Esophagus squamous epithelium (tissue), 4 donors: ENCODE data around the gene DES.

Source experiments
- CTCF ChIP-seq, 6 experiments: fragments of 450-650 bp in 4 of 6; fragments of 200-600 bp in 2 of 6; sonication (generic) in 2 of 6; IDR thresholded peaks; one replicate each; pipeline ENCODE4 v1.5.1; 2016 to 2019; ENCODE audit warnings: antibody characterized with exemption in 6 of 6, mild to moderate bottlenecking in 4 of 6, moderate library complexity in 4 of 6
- POLR2A ChIP-seq, 4 donors: fragments of 450-650 bp; IDR thresholded peaks; one replicate each; pipeline ENCODE4 v1.6.1; 2017; ENCODE audit warnings: antibody characterized with exemption in 4 of 4, mild to moderate bottlenecking in 4 of 4, moderate library complexity in 3 of 4

GRCh38 chr2:219466816-219467735 is 48.9 kb downstream of the DES start:
- TF ChIP-seq CTCF (IDR thresholded peaks at IDR 0.05) = no peak
- no peak for TF ChIP-seq POLR2A (IDR thresholded peaks at IDR 0.05)
